ENCODE data around the gene SEZ6L2. TPM values are rescaled to one million over a fixed set of nuclear protein-coding genes. Genes with fewer than 3 reads are reported as not detected.

SEZ6L2 gene
- total and polyA plus RNA-seq, 2 of the 13 experiments (the other 11 are each of a cell fraction or from before 2014, with no cell fraction given): 14.9 to 16.9 TPM

DNA sequence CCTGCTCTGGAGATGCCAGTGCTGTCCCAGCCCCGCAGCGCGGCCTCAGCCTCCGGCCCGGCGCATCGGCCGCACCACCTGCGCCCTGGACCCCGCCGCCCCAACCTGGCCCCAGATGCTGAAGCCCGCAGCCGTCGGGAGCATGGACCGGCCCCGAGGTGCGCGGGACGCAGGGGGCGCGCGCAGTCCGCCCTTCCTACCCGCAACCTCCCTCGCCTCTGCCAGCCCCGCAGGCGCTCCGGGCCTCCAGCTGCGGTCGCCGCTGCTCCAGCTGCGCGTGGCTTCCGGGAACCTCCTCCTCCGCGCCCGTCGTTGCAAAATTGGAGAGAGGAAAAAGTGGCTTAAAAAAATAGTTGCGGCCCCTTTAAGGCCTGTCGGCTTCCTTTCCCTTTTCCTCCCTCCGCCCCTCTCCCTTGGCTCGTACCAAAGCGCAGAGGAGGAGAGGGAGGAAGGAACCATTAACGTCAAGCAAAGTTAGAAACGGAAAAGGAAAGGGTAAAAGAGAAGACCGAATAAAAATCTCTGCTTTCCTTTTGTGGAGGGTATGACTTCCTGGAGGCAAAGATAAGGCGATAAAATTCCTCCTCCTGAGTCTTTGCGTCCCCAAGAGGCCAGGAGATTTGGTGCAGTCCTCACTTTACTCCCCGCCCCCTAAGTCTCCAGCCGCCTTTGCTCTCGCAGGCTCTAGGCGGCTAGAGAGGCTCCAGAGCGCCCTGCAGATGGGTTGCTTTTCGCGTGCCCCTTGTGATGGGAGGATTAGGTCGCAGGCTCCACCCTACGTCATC lies 36.3 kb downstream of the SEZ6L2 start, which contains the start of gene CDIPT (continued):
- TF ChIP-seq, protein P1, sequence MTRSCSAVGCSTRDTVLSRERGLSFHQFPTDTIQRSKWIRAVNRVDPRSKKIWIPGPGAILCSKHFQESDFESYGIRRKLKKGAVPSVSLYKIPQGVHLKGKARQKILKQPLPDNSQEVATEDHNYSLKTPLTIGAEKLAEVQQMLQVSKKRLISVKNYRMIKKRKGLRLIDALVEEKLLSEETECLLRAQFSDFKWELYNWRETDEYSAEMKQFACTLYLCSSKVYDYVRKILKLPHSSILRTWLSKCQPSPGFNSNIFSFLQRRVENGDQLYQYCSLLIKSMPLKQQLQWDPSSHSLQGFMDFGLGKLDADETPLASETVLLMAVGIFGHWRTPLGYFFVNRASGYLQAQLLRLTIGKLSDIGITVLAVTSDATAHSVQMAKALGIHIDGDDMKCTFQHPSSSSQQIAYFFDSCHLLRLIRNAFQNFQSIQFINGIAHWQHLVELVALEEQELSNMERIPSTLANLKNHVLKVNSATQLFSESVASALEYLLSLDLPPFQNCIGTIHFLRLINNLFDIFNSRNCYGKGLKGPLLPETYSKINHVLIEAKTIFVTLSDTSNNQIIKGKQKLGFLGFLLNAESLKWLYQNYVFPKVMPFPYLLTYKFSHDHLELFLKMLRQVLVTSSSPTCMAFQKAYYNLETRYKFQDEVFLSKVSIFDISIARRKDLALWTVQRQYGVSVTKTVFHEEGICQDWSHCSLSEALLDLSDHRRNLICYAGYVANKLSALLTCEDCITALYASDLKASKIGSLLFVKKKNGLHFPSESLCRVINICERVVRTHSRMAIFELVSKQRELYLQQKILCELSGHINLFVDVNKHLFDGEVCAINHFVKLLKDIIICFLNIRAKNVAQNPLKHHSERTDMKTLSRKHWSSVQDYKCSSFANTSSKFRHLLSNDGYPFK (CRISPR knock-in tag; IDR thresholded peaks at IDR 0.05; ENCODE audit: borderline replicate concordance): no peak; the same call in 1 of the 2 replicates
- TF ChIP-seq SMARCC2 (IDR thresholded peaks at IDR 0.05) (no peak), ELF3 (CRISPR knock-in tag; IDR thresholded peaks at IDR 0.05) (peak; percentile 75; the same call in 1 of the 2 replicates), JUNB (CRISPR knock-in tag; IDR thresholded peaks at IDR 0.05; ENCODE audit: borderline replicate concordance) (no peak), SRF (IDR thresholded peaks at IDR 0.05; ENCODE audit: low read depth, low read length) (peak; percentile 25; the same call in 1 of the 2 replicates), TOPORS (CRISPR knock-in tag; IDR thresholded peaks at IDR 0.05) (peak; percentile 93), ZNF282 (IDR thresholded peaks at IDR 0.05; ENCODE audit: partially characterized antibody) (no peak), ZNF3 (CRISPR knock-in tag; IDR thresholded peaks at IDR 0.05) (no peak), RAD21 (CRISPR knock-in tag; IDR thresholded peaks at IDR 0.05) (peak; percentile 65; the same call in 1 of the 2 replicates), NR2F2 (IDR thresholded peaks at IDR 0.05; ENCODE audit: borderline replicate concordance, low read depth) (peak; percentile 72; the same call in 1 of the 2 replicates), NFYC (CRISPR knock-in tag; IDR thresholded peaks at IDR 0.05) (peak; percentile 42; the same call in 1 of the 2 replicates), ZKSCAN1 (IDR thresholded peaks at IDR 0.05; ENCODE audit: low read length) (peak; percentile 52; the same call in 1 of the 2 replicates)
- TF ChIP-seq, protein P2, sequence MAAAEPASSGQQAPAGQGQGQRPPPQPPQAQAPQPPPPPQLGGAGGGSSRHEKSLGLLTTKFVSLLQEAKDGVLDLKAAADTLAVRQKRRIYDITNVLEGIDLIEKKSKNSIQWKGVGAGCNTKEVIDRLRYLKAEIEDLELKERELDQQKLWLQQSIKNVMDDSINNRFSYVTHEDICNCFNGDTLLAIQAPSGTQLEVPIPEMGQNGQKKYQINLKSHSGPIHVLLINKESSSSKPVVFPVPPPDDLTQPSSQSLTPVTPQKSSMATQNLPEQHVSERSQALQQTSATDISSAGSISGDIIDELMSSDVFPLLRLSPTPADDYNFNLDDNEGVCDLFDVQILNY (CRISPR knock-in tag; conservative IDR thresholded peaks at IDR 0.05): 0 out of 2 replicates have a peak, but pooled peaks have one; percentile 57
- TF ChIP-seq, protein P3, sequence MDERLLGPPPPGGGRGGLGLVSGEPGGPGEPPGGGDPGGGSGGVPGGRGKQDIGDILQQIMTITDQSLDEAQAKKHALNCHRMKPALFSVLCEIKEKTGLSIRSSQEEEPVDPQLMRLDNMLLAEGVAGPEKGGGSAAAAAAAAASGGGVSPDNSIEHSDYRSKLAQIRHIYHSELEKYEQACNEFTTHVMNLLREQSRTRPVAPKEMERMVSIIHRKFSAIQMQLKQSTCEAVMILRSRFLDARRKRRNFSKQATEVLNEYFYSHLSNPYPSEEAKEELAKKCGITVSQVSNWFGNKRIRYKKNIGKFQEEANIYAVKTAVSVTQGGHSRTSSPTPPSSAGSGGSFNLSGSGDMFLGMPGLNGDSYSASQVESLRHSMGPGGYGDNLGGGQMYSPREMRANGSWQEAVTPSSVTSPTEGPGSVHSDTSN (CRISPR knock-in tag; IDR thresholded peaks at IDR 0.05): no peak
- TF ChIP-seq, protein P4, sequence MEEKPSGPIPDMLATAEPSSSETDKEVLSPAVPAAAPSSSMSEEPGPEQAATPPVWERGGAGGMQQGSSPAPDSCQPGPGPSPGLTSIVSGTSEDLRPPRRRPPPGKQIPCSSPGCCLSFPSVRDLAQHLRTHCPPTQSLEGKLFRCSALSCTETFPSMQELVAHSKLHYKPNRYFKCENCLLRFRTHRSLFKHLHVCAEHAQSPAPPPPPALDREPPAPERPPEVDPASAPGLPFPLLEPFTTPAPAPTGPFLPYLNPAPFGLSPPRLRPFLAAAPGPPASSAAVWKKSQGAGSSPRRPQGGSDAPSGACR (CRISPR knock-in tag; IDR thresholded peaks at IDR 0.05): 0 out of 2 replicates have a peak, but pooled peaks have one; percentile 23
- TF ChIP-seq, protein P5, sequence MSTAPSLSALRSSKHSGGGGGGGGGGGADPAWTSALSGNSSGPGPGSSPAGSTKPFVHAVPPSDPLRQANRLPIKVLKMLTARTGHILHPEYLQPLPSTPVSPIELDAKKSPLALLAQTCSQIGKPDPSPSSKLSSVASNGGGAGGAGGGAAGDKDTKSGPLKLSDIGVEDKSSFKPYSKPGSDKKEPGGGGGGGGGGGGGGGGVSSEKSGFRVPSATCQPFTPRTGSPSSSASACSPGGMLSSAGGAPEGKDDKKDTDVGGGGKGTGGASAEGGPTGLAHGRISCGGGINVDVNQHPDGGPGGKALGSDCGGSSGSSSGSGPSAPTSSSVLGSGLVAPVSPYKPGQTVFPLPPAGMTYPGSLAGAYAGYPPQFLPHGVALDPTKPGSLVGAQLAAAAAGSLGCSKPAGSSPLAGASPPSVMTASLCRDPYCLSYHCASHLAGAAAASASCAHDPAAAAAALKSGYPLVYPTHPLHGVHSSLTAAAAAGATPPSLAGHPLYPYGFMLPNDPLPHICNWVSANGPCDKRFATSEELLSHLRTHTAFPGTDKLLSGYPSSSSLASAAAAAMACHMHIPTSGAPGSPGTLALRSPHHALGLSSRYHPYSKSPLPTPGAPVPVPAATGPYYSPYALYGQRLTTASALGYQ (CRISPR knock-in tag; IDR thresholded peaks at IDR 0.05): no peak
- TF ChIP-seq, protein P6, sequence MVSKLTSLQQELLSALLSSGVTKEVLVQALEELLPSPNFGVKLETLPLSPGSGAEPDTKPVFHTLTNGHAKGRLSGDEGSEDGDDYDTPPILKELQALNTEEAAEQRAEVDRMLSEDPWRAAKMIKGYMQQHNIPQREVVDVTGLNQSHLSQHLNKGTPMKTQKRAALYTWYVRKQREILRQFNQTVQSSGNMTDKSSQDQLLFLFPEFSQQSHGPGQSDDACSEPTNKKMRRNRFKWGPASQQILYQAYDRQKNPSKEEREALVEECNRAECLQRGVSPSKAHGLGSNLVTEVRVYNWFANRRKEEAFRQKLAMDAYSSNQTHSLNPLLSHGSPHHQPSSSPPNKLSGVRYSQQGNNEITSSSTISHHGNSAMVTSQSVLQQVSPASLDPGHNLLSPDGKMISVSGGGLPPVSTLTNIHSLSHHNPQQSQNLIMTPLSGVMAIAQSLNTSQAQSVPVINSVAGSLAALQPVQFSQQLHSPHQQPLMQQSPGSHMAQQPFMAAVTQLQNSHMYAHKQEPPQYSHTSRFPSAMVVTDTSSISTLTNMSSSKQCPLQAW (CRISPR knock-in tag; IDR thresholded peaks at IDR 0.05): peak; percentile 85
- TF ChIP-seq, protein P7, sequence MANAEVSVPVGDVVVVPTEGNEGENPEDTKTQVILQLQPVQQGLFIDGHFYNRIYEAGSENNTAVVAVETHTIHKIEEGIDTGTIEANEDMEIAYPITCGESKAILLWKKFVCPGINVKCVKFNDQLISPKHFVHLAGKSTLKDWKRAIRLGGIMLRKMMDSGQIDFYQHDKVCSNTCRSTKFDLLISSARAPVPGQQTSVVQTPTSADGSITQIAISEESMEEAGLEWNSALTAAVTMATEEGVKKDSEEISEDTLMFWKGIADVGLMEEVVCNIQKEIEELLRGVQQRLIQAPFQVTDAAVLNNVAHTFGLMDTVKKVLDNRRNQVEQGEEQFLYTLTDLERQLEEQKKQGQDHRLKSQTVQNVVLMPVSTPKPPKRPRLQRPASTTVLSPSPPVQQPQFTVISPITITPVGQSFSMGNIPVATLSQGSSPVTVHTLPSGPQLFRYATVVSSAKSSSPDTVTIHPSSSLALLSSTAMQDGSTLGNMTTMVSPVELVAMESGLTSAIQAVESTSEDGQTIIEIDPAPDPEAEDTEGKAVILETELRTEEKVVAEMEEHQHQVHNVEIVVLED (CRISPR knock-in tag; IDR thresholded peaks at IDR 0.05; ENCODE audit: borderline replicate concordance): peak; percentile 70; the same call in 1 of the 2 replicates

All from HepG2 (cell line).